ENCODE measurements around the gene CCL8. TPM values are rescaled to one million over a fixed set of nuclear protein-coding genes. Genes with fewer than 3 reads are reported as not detected.
A peak's percentile ranks its signal among the peaks of the same experiment; 100 is the strongest.
"Not testable (repeated sequence)": the region's sequence is repeated elsewhere in the genome, so short reads cannot be mapped to it uniquely, and the experiment has no call there.

CCL8 gene
- polyA plus RNA-seq, 1 donor = 0.39 TPM

GRCh38 chr17:34312080-34312479 lies 7.2 kb upstream of the CCL8 start:
- no peaks in the 10 kb centered on the region for H3K27me3 ChIP-seq (ENCODE audit: control insufficient read depth, insufficient read depth, low read length)
- H3K27ac ChIP-seq (ENCODE audit: low read length) = no peak overlapping the region
- no peaks in the 10 kb centered on the region for H3K36me3 ChIP-seq (ENCODE audit: control insufficient read depth, insufficient read depth, low read length)
- peak in 1 of 2 donors; percentile 36 for DNase-seq
- no peak overlapping the region for H3K4me3 ChIP-seq (ENCODE audit: low read length)
- H3K9me3 ChIP-seq (ENCODE audit: control insufficient read depth, low read depth, low read length) = no peaks in the 10 kb centered on the region
- H3K4me1 ChIP-seq (ENCODE audit: control insufficient read depth, insufficient read depth, low read length) = no peaks in the 10 kb centered on the region
- 50% methylated on average over 2 of the region's 5 CpGs for WGBS (ENCODE audit: insufficient coverage, low lambda C conversion rate)

GRCh38 chr17:34313164-34313563 lies 6.1 kb upstream of the CCL8 start:
- no peak for DNase-seq
- H3K27ac ChIP-seq (ENCODE audit: low read length) = no peak overlapping the region
- no CpG with 5 or more reads among the region's 4 CpGs for WGBS (ENCODE audit: insufficient coverage, low lambda C conversion rate)

GRCh38 chr17:34314279-34314678 lies 5.0 kb upstream of the CCL8 start:
- Histone ChIP-seq H3K27me3 (ENCODE audit: control insufficient read depth, insufficient read depth, low read length) (no peaks in the 10 kb centered on the region), H3K36me3 (ENCODE audit: control insufficient read depth, insufficient read depth, low read length) (no peaks in the 10 kb centered on the region), H3K9me3 (ENCODE audit: control insufficient read depth, low read depth, low read length) (no peaks in the 10 kb centered on the region), H3K4me1 (ENCODE audit: control insufficient read depth, insufficient read depth, low read length) (no peaks in the 10 kb centered on the region), H3K4me3 (ENCODE audit: low read length) (no peak overlapping the region), H3K27ac (ENCODE audit: low read length) (no peak overlapping the region)
- 57% methylated on average over 1 of the region's 4 CpGs for WGBS (ENCODE audit: insufficient coverage, low lambda C conversion rate)
- DNase-seq = no peak

More at GRCh38 chr17:34313164-34313563, 6.1 kb upstream of the CCL8 start:
- Histone ChIP-seq H3K36me3 (ENCODE audit: control insufficient read depth, insufficient read depth, low read length) (no peaks in the 10 kb centered on the region), H3K4me1 (ENCODE audit: control insufficient read depth, insufficient read depth, low read length) (no peaks in the 10 kb centered on the region), H3K9me3 (ENCODE audit: control insufficient read depth, low read depth, low read length) (no peaks in the 10 kb centered on the region), H3K4me3 (ENCODE audit: low read length) (no peak overlapping the region), H3K27me3 (ENCODE audit: control insufficient read depth, insufficient read depth, low read length) (no peaks in the 10 kb centered on the region)

GRCh38 chr17:34318474-34318873 lies 761 bp upstream of the CCL8 start:
- Histone ChIP-seq H3K4me3 (ENCODE audit: low read length) (no peak overlapping the region), H3K4me1 (ENCODE audit: control insufficient read depth, insufficient read depth, low read length) (no peaks in the 10 kb centered on the region), H3K27ac (ENCODE audit: low read length) (no peak overlapping the region), H3K27me3 (ENCODE audit: control insufficient read depth, insufficient read depth, low read length) (no peaks in the 10 kb centered on the region), H3K9me3 (ENCODE audit: control insufficient read depth, low read depth, low read length) (no peaks in the 10 kb centered on the region), H3K36me3 (ENCODE audit: control insufficient read depth, insufficient read depth, low read length) (no peaks in the 10 kb centered on the region)
- DNase-seq = no peak
- WGBS (ENCODE audit: insufficient coverage, low lambda C conversion rate) = no CpG with 5 or more reads among the region's 3 CpGs

- Histone ChIP-seq H3K36me3 (ENCODE audit: control insufficient read depth, insufficient read depth, low read length) (no peaks in the 10 kb centered on the region), H3K9me3 (ENCODE audit: control insufficient read depth, low read depth, low read length) (no peaks in the 10 kb centered on the region), H3K4me3 (ENCODE audit: low read length) (no peak overlapping the region), H3K4me1 (ENCODE audit: control insufficient read depth, insufficient read depth, low read length) (no peaks in the 10 kb centered on the region), H3K27ac (ENCODE audit: low read length) (no peak overlapping the region), H3K27me3 (ENCODE audit: control insufficient read depth, insufficient read depth, low read length) (no peaks in the 10 kb centered on the region)
- DNase-seq = no peak
These were observed 2.7 kb downstream of the CCL8 start for GRCh38 chr17:34321964-34322363.

GRCh38 chr17:34327580-34327979 lies 8.3 kb downstream of the CCL8 start:
- DNase-seq; H3K9me3 ChIP-seq (ENCODE audit: control insufficient read depth, low read depth, low read length); H3K4me1 ChIP-seq (ENCODE audit: control insufficient read depth, insufficient read depth, low read length); H3K36me3 ChIP-seq (ENCODE audit: control insufficient read depth, insufficient read depth, low read length); H3K4me3 ChIP-seq (ENCODE audit: low read length); H3K27me3 ChIP-seq (ENCODE audit: control insufficient read depth, insufficient read depth, low read length); H3K27ac ChIP-seq (ENCODE audit: low read length): not testable (repeated sequence)
- WGBS (ENCODE audit: insufficient coverage, low lambda C conversion rate) = no CpG with 5 or more reads among the region's 4 CpGs

- no peaks in the 10 kb centered on the region for H3K36me3 ChIP-seq (ENCODE audit: control insufficient read depth, insufficient read depth, low read length)
- no peaks in the 10 kb centered on the region for H3K27me3 ChIP-seq (ENCODE audit: control insufficient read depth, insufficient read depth, low read length)
- no peak for DNase-seq
- WGBS (ENCODE audit: insufficient coverage, low lambda C conversion rate) = no CpG with 5 or more reads among the region's 1 CpG
- no peaks in the 10 kb centered on the region for H3K9me3 ChIP-seq (ENCODE audit: control insufficient read depth, low read depth, low read length)
- no peak overlapping the region for H3K4me3 ChIP-seq (ENCODE audit: low read length)
- H3K4me1 ChIP-seq (ENCODE audit: control insufficient read depth, insufficient read depth, low read length) = no peaks in the 10 kb centered on the region
- no peak overlapping the region for H3K27ac ChIP-seq (ENCODE audit: low read length)
These were observed 18.5 kb downstream of the CCL8 start for GRCh38 chr17:34337701-34338100.

- Histone ChIP-seq H3K4me1 (ENCODE audit: control insufficient read depth, insufficient read depth, low read length) (no peaks in the 10 kb centered on the region), H3K27ac (ENCODE audit: low read length) (no peak overlapping the region), H3K27me3 (ENCODE audit: control insufficient read depth, insufficient read depth, low read length) (no peaks in the 10 kb centered on the region), H3K4me3 (ENCODE audit: low read length) (no peak overlapping the region), H3K9me3 (ENCODE audit: control insufficient read depth, low read depth, low read length) (no peaks in the 10 kb centered on the region), H3K36me3 (ENCODE audit: control insufficient read depth, insufficient read depth, low read length) (no peaks in the 10 kb centered on the region)
- DNase-seq = no peak
- WGBS (ENCODE audit: insufficient coverage, low lambda C conversion rate) = no CpG with 5 or more reads among the region's 3 CpGs
These were observed 20.0 kb downstream of the CCL8 start for GRCh38 chr17:34339138-34339770.

GRCh38 chr17:34341916-34342315 lies 22.7 kb downstream of the CCL8 start:
- no peaks in the 10 kb centered on the region for H3K36me3 ChIP-seq (ENCODE audit: control insufficient read depth, insufficient read depth, low read length)
- H3K4me1 ChIP-seq (ENCODE audit: control insufficient read depth, insufficient read depth, low read length) = no peaks in the 10 kb centered on the region
- no peak for DNase-seq
- 83% methylated on average over 1 of the region's 2 CpGs for WGBS (ENCODE audit: insufficient coverage, low lambda C conversion rate)
- H3K9me3 ChIP-seq (ENCODE audit: control insufficient read depth, low read depth, low read length) = no peaks in the 10 kb centered on the region
- H3K27me3 ChIP-seq (ENCODE audit: control insufficient read depth, insufficient read depth, low read length) = no peaks in the 10 kb centered on the region
- H3K27ac ChIP-seq (ENCODE audit: low read length) = no peak overlapping the region
- no peak overlapping the region for H3K4me3 ChIP-seq (ENCODE audit: low read length)

- WGBS (ENCODE audit: insufficient coverage, low lambda C conversion rate) = no CpG with 5 or more reads among the region's 4 CpGs
- H3K4me3 ChIP-seq (ENCODE audit: low read length) = no peak overlapping the region
- DNase-seq = no peak
- no peaks in the 10 kb centered on the region for H3K4me1 ChIP-seq (ENCODE audit: control insufficient read depth, insufficient read depth, low read length)
- H3K9me3 ChIP-seq (ENCODE audit: control insufficient read depth, low read depth, low read length) = no peaks in the 10 kb centered on the region
- no peaks in the 10 kb centered on the region for H3K36me3 ChIP-seq (ENCODE audit: control insufficient read depth, insufficient read depth, low read length)
- H3K27ac ChIP-seq (ENCODE audit: low read length) = no peak overlapping the region
- peaks cover 4% of the 10 kb centered on the region for H3K27me3 ChIP-seq (ENCODE audit: control insufficient read depth, insufficient read depth, low read length)
These were observed 27.8 kb downstream of the CCL8 start for GRCh38 chr17:34347063-34347462.

GRCh38 chr17:34349751-34350150 lies 30.5 kb downstream of the CCL8 start:
- Histone ChIP-seq H3K27ac (ENCODE audit: low read length) (no peak overlapping the region), H3K9me3 (ENCODE audit: control insufficient read depth, low read depth, low read length) (no peaks in the 10 kb centered on the region), H3K4me3 (ENCODE audit: low read length) (no peak overlapping the region), H3K27me3 (ENCODE audit: control insufficient read depth, insufficient read depth, low read length) (peaks cover 4% of the 10 kb centered on the region), H3K4me1 (ENCODE audit: control insufficient read depth, insufficient read depth, low read length) (no peaks in the 10 kb centered on the region), H3K36me3 (ENCODE audit: control insufficient read depth, insufficient read depth, low read length) (no peaks in the 10 kb centered on the region)
- no CpG with 5 or more reads among the region's 4 CpGs for WGBS (ENCODE audit: insufficient coverage, low lambda C conversion rate)
- no peak for DNase-seq
